Stimulated activated naive CD8-positive, alpha-beta T cell treated with anti-CD3 and anti-CD28 coated beads, Interleukin-15, Interleukin-2, amounts not matched to agents 100 U/mL and 50 U/mL, for 24 hours (primary cell): ENCODE data around the gene ZNF428.
A peak's percentile ranks its signal among the peaks of the same experiment; 100 is the strongest.
"Not testable (repeated sequence)": the region's sequence is repeated elsewhere in the genome, so short reads cannot be mapped to it uniquely, and the experiment has no call there.

Experiments
- ATAC-seq: fragments of 150-1000 bp; cut with Tn5 transposase; one replicate; pipeline ENCODE4 v1.10.0; 2021
- DNase-seq: peaks from one replicate; pipeline ENCODE4 v3.0.0; 2021

The ZNF428 gene

GRCh38 chr19:43592800-43593350 lies 26.6 kb downstream of the ZNF428 start:
- ATAC-seq (no peak), DNase-seq (no peak)

- no peak for ATAC-seq
- DNase-seq: no peak
These were observed 27.3 kb downstream of the ZNF428 start for GRCh38 chr19:43591904-43592772.

GRCh38 chr19:43589678-43590077 lies 29.8 kb downstream of the ZNF428 start:
- ATAC-seq (no peak), DNase-seq (no peak)

- no peak for ATAC-seq
- DNase-seq: no peak
These were observed 30.2 kb downstream of the ZNF428 start for GRCh38 chr19:43589277-43589676.

- not testable (repeated sequence) for ATAC-seq, DNase-seq
These were observed 32.4 kb downstream of the ZNF428 start for GRCh38 chr19:43587029-43587428.

- ATAC-seq: no peak
- no peak for DNase-seq
These were observed 33.1 kb downstream of the ZNF428 start for GRCh38 chr19:43586346-43586745.

GRCh38 chr19:43584484-43584883 lies 34.9 kb downstream of the ZNF428 start:
- no peak for DNase-seq
- no peak for ATAC-seq

- ATAC-seq (no peak), DNase-seq (no peak)
These were observed 36.9 kb downstream of the ZNF428 start for GRCh38 chr19:43582495-43582894.

- ATAC-seq (no peak), DNase-seq (no peak)
These were observed 38.0 kb downstream of the ZNF428 start for GRCh38 chr19:43581467-43581866.

- DNase-seq: no peak
- no peak for ATAC-seq
These were observed 40.6 kb downstream of the ZNF428 start for GRCh38 chr19:43578787-43579186.

- ATAC-seq (no peak), DNase-seq (peak; percentile 30)
These were observed 43.2 kb downstream of the ZNF428 start for GRCh38 chr19:43575955-43576878.

GRCh38 chr19:43575156-43575950 lies 44.1 kb downstream of the ZNF428 start, which contains the start of the genes PINLYP and XRCC1:
PINLYP (plus strand) TSS chr19:43575801; CDS start chr19:43577192, 1,391 bp downstream.
XRCC1 (minus strand) TSS chr19:43575527; CDS start chr19:43575458, 69 bp downstream.
- peak; percentile 97 for DNase-seq
- ATAC-seq: peak; percentile 98

- DNase-seq (no peak), ATAC-seq (no peak)
These were observed 44.8 kb downstream of the ZNF428 start for GRCh38 chr19:43574424-43575155.

GRCh38 chr19:43572171-43572588 lies 47.2 kb downstream of the ZNF428 start:
- DNase-seq: no peak
- no peak for ATAC-seq

GRCh38 chr19:43570174-43570791 lies 49.1 kb downstream of the ZNF428 start:
- no peak for DNase-seq
- no peak for ATAC-seq

- no peak for ATAC-seq
- no peak for DNase-seq
These were observed 49.8 kb downstream of the ZNF428 start for GRCh38 chr19:43569657-43570056.

GRCh38 chr19:43564800-43565199 lies 54.6 kb downstream of the ZNF428 start:
- ATAC-seq (no peak), DNase-seq (no peak)

GRCh38 chr19:43563816-43564457 lies 55.5 kb downstream of the ZNF428 start:
- no peak for ATAC-seq
- DNase-seq: no peak

GRCh38 chr19:43562698-43563241 lies 56.7 kb downstream of the ZNF428 start:
- peak; percentile 89 for ATAC-seq
- DNase-seq: peak; percentile 67
